T1000 (cell line): ENCODE data around the gene UTP3.
"Not testable (repeated sequence)": the region's sequence is repeated elsewhere in the genome, so short reads cannot be mapped to it uniquely, and the experiment has no call there.

Source experiments
- DNase-seq: peaks from one replicate; lab custom pipeline; 2025; ENCODE audit warnings: mixed read lengths; lab: John Stamatoyannopoulos, UW

Gene UTP3

DNA sequence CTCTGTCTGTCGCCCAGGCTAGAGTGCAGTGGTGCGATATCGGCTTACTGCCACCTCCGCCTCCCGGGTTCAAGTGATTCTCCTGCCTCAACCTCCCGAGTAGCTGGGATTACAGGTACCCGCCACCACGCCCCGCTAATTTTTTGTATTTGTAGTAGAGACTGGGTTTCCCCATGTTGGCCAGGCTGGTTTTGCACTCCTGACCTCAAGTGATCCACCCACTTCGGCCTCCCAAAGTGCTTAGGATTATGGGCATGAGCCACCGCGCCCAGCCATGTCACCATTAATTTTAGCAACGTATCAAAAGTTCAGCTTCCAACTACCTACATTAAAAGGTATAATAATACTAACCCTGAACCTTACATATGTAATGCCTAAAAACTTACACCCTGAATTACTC, 940 bp upstream of the UTP3 start:
- DNase-seq: no peak

DNA sequence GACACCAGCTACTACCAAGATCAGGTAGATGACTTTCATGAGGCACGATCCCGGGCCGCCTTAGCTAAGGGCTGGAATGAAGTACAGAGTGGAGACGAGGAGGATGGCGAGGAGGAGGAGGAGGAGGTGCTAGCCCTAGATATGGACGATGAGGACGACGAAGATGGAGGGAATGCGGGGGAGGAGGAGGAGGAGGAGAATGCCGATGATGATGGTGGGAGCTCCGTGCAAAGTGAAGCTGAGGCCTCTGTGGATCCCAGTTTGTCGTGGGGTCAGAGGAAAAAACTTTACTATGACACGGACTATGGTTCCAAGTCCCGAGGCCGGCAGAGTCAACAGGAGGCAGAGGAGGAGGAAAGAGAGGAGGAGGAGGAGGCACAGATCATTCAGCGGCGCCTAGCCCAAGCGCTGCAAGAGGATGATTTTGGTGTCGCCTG, 481 bp downstream of the UTP3 start:
- DNase-seq: no peak

GRCh38 chr4:70691661-70692060, 3.3 kb downstream of the UTP3 start:
- DNase-seq: no peak

DNA sequence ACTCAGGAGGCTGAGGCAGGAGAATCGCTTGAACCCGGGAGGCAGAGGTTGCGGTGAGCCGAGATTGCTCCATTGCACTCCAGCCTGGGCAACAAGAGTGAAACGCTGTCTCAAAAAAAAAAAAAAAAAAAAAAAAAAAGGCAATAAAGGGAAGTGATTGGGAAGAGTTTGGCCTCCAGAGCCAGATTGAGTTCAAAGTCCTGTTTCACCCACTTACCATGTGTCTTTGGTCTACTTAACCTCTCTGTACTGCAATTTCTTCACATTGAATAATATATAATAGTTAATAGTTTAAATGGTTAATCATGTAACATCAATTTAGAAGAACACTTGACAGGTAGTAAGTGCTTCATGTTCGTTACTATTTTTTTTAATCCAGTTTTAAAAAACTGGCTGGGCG, 6.3 kb downstream of the UTP3 start:
- DNase-seq: not testable (repeated sequence)

DNA sequence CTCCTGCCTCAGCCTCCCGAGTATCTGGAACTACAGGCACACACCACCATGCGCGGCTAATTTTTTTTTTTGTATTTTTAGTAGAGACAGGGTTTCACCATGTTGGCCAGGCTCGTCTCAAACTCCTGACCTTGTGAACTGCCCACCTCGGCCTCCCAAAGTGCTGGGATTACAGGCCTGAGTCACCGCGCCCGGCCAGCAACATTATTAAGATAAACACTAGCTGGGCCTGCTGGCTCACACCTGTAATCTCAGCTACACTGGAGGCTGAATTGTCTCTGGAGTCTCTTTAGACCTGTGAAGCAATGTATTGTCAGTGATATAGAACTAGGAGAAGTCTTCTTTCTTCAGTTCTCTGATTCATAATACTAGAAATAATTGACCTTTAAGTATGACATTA, 10.1 kb downstream of the UTP3 start:
- DNase-seq: not testable (repeated sequence)

DNA sequence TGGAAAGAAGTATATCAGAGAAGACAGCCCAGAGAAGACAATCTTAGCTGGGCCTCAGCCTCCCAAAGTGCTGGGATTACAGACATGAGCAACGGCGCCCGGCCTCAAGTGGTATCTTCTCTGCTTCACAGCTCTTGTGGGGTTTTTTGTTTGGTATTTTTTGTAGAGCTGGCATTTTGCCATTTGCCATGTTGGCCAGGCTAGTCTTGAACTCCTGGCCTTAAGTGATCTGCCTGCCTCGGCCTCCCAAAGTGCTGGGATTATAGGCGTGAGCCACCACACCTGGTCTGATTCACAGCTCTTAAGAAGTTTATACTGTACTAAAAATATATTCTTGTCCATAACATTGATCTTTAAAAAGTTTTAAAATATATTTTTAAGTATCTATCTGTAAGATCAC, 12.4 kb downstream of the UTP3 start:
- DNase-seq: no peak

GRCh38 chr4:70701271-70701670, 12.9 kb downstream of the UTP3 start:
- DNase-seq: no peak

DNA sequence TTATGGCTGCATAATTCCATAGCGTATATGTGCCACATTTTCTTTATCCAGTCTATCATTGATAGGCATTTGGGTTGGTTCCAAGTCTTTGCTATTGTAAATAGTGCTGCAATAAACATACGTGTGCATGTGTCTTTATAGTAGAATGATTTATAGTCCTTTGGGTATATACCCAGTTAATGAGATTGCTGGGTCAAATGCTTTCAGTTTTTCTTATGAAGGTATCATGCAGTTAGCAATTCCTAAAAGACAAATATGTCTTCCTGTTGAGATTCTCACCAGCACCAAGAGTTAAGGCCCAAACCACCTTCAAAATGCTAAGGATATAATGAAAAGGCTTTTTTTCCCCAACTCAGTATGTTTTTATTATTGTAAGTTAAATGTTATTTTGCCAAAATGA, 14.3 kb downstream of the UTP3 start:
- DNase-seq: not testable (repeated sequence)

- DNase-seq: no peak
These were observed 15.4 kb downstream of the UTP3 start for GRCh38 chr4:70703619-70704214.

GRCh38 chr4:70704215-70704930, 16.0 kb downstream of the UTP3 start:
- DNase-seq: peak; percentile 29

- no peak for DNase-seq
These were observed 16.5 kb downstream of the UTP3 start for GRCh38 chr4:70704931-70705182.

DNA sequence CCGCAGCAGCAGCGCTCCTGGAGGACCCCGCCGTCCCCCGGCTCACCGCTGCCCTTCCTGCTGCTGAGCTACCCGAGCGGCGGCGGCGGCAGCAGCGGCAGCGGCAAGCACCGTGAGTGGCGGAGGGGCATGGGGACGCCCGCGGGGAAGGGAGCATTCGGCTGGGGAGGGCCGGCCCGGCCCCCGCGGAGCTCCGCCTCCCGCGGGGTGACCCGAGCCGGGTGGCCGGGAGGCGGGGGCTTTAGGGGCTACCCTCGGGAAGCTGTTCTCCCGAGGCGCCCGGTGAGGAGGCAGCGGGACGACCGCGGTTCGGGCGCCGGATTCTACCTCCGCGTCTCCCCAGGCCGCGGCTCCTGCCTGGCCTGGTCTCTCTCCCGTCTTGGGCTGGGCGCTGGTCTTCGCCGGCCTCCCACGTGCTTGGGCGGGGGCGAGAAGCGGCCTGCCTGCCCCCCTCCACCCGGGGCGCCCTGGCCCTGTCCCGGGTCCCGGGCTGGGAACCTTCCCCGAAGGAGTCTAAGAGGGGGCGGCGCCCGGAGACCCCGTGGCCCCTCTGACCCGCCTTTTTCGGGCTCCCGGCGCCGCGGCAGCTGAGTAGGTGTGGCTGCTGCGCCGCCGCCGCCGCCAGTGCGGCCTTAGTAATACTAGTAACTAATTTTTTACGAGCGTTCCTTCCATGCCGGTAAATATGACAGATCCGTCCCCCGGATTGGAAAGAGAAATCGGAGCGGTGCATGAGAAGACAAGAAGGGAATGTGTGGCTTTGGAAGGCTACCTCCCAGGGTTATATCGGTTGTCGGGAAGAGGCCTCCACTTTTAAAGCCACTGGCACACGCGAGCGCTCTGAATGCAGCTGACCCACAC, 17.1 kb downstream of the UTP3 start:
- peak; percentile 25 for DNase-seq

- no peak for DNase-seq
These were observed 17.7 kb downstream of the UTP3 start for GRCh38 chr4:70706044-70706461.

DNA sequence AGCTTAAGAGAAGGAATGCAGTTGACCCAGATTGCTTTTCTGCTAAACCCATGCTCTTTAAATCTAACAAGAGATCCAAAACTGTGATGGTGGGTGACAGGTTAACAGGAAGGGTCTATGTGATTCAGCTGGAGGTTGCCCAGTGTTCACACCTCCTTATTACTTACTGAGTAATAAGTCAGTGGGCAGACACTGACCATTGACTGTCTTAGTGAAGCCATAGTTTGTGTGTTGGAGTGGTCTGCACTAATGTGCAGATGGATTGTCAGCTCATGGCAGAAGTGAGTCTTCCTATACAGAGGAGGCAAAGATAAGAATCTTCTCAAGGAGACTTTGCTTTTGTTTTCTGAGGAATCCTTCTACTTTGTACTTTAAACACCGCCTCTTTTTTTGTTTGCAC, 18.2 kb downstream of the UTP3 start:
- DNase-seq: no peak

DNA sequence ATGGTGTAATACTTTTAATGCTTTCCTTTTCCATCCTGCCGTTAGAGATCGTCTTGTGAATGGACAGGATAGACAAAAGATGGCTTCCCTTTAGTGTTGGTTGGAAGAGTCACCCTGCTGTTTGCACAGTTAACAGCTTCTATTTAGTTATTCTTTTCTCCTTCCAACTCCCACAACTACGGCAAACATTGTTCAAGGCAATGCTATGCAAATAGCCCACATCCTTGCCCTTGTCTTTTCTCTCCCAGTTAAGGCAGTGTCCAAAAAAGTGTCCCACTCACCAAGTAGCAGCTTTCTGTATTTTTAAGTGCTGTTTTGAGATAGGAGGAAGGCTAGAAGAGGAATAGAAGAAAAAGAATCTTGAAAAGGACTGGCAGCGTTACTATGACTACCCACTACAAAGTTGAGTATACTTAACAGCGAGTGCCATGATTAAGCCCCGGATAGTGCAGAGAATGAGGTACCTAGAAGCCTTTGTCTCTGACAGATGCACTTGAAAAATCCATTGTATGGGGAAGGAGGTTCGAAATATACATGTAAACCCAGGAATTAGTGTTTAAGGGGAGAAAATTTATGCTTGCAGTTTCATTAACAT, 21.4 kb downstream of the UTP3 start:
- DNase-seq: no peak

DNA sequence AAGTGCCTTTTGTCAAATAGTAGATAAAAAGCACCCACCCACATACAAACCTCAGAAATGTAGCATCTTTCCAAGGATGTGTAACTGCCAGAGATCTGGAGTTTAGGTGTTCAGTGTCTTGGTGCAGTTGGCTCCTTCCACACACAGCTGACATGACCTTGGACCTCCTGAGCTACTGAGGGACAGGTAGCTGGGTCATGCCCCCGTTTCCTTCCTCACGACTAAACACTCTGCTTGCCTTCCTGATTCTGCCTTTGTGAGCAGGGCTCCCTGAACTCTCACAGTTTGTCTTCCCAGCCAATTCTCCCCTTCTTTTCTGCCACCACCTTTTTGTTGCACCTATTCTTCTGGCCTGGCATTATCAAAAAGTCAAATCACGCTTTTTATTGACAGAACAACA, 23.3 kb downstream of the UTP3 start:
- no peak for DNase-seq

GRCh38 chr4:70712150-70712549, 23.8 kb downstream of the UTP3 start:
- DNase-seq: no peak

DNA sequence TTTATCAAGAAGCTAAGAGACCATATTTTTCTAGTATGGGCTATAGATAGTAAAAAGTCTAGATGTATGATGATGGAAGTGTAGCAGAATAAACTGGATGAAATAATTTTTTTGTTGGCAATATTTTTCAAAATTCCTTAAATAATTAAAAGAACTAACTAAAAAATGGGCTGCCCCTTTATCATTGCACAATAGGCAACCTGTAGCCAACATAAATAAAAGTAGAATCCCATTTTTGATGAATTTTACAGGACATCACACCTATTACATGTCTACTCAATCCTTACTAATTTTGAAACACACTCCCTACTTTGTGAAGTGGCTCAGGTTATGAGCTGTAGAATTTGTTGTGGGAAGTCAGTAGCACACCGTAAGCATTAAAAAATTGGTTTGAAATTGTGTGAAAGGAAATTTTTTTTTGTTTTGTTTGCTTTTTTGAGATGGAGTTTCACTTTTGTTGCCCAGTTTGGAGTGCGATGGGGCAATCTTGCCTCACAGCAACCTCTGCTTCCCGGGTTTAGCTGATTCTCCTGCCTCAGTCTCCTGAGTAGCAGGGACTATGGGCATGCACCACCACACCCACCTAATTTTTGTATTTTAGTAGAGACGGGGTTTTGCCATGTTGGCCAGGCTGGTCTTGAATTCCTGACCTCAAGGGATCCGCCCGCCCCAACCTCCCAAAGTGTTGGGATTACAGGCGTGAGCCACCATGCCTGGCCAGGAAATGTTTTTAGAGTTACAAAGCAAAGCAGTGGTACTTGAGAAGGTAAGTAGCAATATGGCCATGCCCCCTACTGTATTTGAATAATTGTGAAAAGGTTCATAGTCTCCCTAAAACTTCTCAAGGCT, 24.5 kb downstream of the UTP3 start:
- no peak for DNase-seq

- no peak for DNase-seq
These were observed 25.2 kb downstream of the UTP3 start for GRCh38 chr4:70713453-70714078.

DNA sequence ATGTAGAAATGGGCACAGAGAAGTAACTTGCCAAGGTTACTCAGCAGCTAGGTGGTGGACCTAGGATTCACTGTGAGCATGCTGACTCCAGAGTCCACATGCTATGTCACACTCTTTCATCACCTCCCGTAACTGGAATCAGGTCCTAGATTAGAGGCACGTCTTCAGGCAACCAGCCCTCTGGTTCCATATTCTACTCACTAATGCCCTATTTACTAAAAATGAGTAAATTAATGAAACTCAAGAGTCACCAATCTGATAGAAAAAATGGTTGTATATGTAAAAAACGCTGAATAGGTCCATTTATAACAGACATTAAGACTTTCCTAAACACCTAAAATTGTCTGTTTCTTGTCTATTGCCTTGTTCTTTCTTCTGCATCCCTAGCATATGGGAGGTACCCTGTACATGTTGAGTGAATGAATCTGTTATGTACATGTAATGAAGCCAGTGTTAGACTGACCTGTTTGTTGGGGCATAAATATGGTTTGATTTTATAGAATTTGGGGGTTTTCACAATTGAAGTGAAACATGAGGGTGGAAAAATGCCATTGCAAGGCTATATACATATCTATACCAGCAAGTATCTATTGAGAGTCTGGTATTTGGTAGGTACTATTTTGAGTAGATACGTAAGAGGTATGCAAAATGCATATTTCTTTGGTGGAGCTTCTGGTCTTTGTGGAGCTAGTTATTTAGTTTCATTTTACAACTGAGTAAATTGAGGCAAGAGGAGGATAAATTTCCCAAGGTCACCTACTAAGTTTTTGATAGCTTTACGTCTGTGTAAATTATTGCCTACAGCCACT, 26.0 kb downstream of the UTP3 start:
- DNase-seq: no peak

DNA sequence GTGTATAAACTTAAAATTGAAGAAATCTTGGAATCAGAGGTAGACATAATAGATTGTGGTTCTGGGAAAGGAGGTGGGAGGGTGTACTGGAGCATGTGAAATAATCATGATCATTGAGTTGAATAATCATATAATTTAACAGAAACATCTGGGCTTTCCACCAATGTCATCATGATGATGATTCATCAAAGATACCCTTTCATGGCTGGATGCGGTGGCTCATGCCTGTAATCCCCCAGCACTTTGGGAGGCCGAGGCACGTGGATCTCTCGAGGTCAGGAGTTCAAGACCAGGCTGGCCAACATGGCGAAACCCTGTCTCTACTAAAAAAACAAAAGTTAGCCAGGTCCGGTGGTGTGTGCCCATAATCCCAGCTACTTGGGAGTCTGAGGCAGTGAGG, 26.8 kb downstream of the UTP3 start:
- DNase-seq: no peak
